NCI-H128 (cell line): Measurements from ENCODE around the gene CENPS.

Experiments used
- DNase-seq: peaks from one replicate; lab custom pipeline; 2025; ENCODE audit not compliant: unreplicated experiment; lab: John Stamatoyannopoulos, UW

CENPS gene

GRCh38 chr1:10489291-10490055 lies 59.2 kb downstream of the CENPS start:
- peak; percentile 35 for DNase-seq

GRCh38 chr1:10490286-10490970 lies 60.2 kb downstream of the CENPS start:
- DNase-seq, result no peak
